Bronchial epithelial cell (primary cell): ENCODE results near the gene CREB3L4. TPM values are rescaled to one million over a fixed set of nuclear protein-coding genes. Genes with fewer than 3 reads are reported as not detected.

ENCODE experiments used
- DNase-seq: peaks from one replicate; pipeline ENCODE4 v3.0.0-alpha.2; 2010; ENCODE audit warnings: low read depth
- FAIRE-seq: peaks from 2 replicates; lab custom pipeline; 2011; peaks lifted over from hg19 to GRCh38; lab: Jason Lieb, UNC
- H3K27me3 ChIP-seq: 2 replicates; pipeline ENCODE4 v1.5.1; 2011; ENCODE audit warnings: low read length; ENCODE audit not compliant: control insufficient read depth, insufficient read depth
- H3K36me3 ChIP-seq: 2 replicates; pipeline ENCODE4 v1.5.1; 2011; ENCODE audit warnings: low read length; ENCODE audit not compliant: control insufficient read depth, insufficient read depth
- H3K4me3 ChIP-seq: 2 replicates; pipeline ENCODE4 v1.5.1; 2011; ENCODE audit warnings: mild to moderate bottlenecking, low read depth, low read length, control low read depth
- total RNA-seq: library from RNA; depleted of rRNA; stranded (reverse); fragments of >200 nt; gene quantifications from 2 replicates; pipeline ENCODE4 v1.2.1, GENCODE V29; 2014
- TF ChIP-seq, protein P1 (sequence below): IDR thresholded peaks from 2 replicates; pipeline ENCODE4 v1.5.1; 2011; ENCODE audit warnings: mild to moderate bottlenecking, moderate library complexity, low read length, control low read depth, inconsistent platforms; ENCODE audit not compliant: insufficient read depth, severe bottlenecking

The CREB3L4 gene
- total RNA-seq, 1 donor from 2014 or later = 7.1 TPM

DNA sequence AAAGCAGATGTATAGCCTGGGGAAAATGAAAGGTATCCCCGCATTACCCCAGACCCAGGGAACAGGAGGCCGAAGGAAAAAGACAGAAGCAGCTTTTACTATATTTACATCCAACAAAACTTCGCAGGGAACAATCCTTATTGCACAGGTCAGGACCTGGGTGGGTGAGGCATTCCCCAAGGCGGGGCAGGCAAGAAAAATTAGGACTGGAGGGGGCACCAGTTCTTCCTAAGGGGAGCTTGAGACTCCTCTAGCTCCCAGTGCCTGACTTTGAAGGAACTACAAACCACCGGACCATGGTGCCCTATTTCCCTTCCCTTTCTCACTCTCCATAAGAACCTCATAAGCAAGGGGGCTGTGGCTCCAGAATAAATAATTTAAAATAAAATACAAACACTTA is 38.3 kb upstream of the CREB3L4 start:
- TF ChIP-seq, protein P1, sequence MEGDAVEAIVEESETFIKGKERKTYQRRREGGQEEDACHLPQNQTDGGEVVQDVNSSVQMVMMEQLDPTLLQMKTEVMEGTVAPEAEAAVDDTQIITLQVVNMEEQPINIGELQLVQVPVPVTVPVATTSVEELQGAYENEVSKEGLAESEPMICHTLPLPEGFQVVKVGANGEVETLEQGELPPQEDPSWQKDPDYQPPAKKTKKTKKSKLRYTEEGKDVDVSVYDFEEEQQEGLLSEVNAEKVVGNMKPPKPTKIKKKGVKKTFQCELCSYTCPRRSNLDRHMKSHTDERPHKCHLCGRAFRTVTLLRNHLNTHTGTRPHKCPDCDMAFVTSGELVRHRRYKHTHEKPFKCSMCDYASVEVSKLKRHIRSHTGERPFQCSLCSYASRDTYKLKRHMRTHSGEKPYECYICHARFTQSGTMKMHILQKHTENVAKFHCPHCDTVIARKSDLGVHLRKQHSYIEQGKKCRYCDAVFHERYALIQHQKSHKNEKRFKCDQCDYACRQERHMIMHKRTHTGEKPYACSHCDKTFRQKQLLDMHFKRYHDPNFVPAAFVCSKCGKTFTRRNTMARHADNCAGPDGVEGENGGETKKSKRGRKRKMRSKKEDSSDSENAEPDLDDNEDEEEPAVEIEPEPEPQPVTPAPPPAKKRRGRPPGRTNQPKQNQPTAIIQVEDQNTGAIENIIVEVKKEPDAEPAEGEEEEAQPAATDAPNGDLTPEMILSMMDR = no peak
- no peak overlapping the region for H3K4me3 ChIP-seq

DNA sequence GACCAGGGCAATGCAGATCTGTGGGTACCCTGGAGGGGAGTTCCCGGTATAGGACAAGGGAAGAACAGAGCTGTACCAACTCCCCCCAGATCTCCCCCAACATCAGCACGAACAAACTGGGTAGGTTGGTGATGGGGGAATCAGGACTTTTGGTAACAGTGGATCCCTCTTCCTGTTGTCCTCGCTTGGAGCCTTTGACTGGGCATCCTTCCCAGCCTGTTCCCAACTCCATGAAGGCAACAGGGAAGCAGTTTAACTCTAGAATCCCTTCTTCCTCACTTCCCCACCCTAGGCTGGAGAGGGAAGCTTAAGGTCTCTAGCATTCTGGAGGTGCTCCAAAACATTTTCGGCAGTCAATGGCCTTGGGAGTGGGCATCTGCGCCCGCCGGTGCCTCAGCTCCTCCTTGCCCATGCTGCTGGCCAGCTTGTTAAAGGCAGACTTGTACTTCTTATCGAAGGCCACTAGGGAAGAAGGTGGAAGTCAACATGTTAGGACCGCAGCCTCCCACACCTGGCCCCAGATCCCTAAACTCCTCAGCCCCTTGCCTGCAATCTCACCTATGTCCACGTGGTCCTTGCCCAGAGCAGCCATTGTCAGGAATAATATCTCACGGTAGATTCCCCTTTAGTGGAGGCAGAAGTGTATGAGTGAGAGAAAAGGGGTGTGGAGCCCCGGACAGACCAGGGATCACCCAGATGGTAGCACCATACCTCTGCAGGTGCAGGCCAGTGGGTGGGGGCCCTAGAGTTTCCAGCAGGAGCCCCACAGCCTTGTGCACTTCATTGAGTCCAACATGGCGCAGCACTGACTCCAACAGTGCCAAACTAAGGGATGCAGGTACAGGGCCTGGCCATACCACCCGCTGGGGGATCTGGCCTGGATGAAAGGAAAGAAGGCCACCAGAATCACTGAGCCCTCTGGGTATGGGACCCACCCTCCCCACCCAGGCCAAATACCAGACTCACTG is 37.4 kb upstream of the CREB3L4 start:
- H3K36me3 ChIP-seq = peaks cover 22% of the 10 kb centered on the region
- FAIRE-seq = no peak

More for the DNA sequence above, 38.3 kb upstream of the CREB3L4 start:
- no peak for DNase-seq
- H3K36me3 ChIP-seq = peaks cover 21% of the 10 kb centered on the region
- no peak for FAIRE-seq
- no peaks in the 10 kb centered on the region for H3K27me3 ChIP-seq

DNA sequence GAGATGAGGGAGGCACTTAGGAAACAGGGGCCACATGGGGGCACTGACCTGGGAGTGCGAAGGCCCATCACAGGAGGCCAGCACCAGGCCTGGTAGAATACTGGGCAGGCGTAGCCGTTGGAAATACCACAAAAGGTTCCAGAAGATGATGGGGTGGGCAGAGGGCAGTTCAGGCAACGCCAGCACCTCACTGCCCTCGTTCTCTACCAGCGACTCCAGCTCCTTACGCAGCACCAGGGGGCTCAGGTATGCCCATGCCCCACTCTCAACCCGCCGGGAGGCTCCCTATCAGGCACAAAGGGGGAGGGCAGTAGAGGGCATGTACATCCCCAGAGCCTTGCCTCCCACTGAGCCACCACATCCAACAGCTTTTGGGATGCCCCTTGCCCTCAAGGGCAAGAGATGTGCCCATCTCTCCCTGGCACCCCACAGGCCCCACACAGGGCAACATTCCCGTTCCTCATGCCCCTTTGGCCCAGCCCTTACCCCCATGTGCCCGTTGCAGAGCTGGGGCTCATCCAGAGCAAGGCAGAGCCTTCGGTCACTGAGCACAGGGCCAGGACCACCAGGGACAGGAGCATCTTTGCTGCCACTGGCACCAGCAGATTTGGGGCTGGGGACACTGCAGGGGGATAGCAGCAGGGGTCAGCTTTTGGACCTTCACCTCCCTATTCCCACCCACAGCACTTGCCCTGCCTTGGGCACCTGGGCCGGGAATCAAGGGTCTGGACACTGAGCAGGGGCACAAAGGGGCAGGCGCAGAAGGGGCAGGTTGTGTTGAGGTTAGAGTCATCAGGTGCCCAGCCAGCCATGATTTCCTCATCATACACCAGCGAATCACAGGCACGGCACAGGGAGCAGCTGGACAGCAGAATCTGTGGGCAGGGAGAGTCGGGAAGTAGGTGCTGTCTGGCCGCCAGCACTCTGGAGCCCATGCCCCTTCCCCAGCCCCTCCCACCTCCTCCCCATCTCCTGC is 35.3 kb upstream of the CREB3L4 start:
- peaks cover 32% of the 10 kb centered on the region for H3K36me3 ChIP-seq
- TF ChIP-seq, protein P1 = no peak
- no peak for FAIRE-seq

More for the DNA sequence above, 37.4 kb upstream of the CREB3L4 start:
- TF ChIP-seq, protein P1 = no peak
- no peak for DNase-seq
- Histone ChIP-seq H3K27me3 (no peaks in the 10 kb centered on the region), H3K4me3 (no peak overlapping the region)

DNA sequence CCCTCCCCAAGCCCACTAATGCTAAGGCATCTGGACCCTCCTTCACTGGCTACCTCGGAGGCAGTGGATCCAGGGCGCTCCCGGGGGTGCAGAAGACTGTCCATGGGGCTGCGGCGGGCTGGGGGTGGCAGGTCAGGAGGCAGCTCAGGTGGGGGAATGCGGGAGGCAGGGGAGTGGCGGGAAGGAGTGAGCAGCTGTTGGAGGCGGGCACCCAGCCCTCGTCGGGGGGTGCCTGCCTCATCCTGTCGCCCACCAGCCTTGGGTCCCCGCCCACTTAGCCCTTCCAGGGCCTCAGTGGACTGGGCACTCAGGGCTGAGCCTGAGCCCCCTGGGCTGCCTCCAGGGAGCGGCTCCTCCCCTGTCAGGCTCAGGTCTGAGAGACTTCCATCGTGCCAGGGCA is 34.3 kb upstream of the CREB3L4 start:
- TF ChIP-seq, protein P1 = no peak
- Histone ChIP-seq H3K4me3 (no peak overlapping the region), H3K36me3 (peaks cover 34% of the 10 kb centered on the region), H3K27me3 (no peaks in the 10 kb centered on the region)
- no peak for FAIRE-seq
- DNase-seq = no peak

More for the DNA sequence above, 35.3 kb upstream of the CREB3L4 start:
- Histone ChIP-seq H3K4me3 (no peak overlapping the region), H3K27me3 (no peaks in the 10 kb centered on the region)
- DNase-seq = no peak

DNA sequence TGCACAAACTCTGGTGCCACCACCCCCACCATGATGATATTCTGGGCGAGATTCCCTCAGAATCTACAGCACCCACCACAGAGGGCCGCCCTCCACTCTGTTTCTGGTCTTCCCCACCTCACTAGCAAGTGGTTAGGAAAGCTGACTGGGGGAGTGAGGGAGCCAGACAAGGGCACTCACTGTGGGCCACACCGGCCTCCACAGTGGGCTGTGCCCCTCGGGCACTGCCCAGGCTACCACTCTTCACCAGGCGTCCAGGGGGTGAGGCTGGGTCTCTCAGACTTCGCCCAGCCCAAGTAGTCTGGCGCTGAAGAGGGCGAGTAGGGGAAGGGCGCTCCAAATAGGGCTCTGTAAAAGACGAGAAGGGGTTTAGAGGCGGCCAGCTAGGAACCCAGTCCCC is 33.7 kb upstream of the CREB3L4 start:
- DNase-seq = no peak
- H3K36me3 ChIP-seq = peaks cover 34% of the 10 kb centered on the region

More for the DNA sequence above, 33.7 kb upstream of the CREB3L4 start:
- H3K4me3 ChIP-seq = no peak overlapping the region
- no peaks in the 10 kb centered on the region for H3K27me3 ChIP-seq
- FAIRE-seq = no peak
- TF ChIP-seq, protein P1 = no peak
